HG03442 (cell line): ENCODE results near the gene CAB39L.
"Not testable (repeated sequence)": the region's sequence is repeated elsewhere in the genome, so short reads cannot be mapped to it uniquely, and the experiment has no call there.

Source experiments
- ATAC-seq: cut with Tn5 transposase; IDR thresholded peaks from one replicate; pipeline ENCODE4 v1.9.1; 2021; ENCODE audit warnings: mild to moderate bottlenecking, moderate library complexity; ENCODE audit not compliant: unreplicated experiment

CAB39L gene

DNA sequence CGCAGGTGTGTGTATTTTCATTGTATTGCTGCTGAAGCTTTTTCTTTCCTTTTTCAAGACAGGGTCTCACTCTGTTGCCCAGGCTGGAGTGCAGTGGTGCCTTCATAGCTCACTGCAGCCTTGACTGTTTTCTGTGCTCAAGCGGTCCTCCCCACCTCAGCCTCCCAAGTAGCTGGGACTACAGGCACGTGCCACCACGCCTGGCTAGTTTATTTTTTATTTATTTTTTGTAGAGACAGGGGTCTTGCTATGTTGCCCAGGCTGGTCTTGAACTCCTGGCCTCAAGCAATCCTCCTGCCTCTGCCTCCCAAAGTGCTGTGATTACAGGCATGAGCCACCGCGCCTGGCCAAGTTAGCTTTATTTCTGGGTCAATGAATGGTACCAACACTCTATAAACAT lies 149.1 kb downstream of the CAB39L start:
- ATAC-seq, result not testable (repeated sequence)

DNA sequence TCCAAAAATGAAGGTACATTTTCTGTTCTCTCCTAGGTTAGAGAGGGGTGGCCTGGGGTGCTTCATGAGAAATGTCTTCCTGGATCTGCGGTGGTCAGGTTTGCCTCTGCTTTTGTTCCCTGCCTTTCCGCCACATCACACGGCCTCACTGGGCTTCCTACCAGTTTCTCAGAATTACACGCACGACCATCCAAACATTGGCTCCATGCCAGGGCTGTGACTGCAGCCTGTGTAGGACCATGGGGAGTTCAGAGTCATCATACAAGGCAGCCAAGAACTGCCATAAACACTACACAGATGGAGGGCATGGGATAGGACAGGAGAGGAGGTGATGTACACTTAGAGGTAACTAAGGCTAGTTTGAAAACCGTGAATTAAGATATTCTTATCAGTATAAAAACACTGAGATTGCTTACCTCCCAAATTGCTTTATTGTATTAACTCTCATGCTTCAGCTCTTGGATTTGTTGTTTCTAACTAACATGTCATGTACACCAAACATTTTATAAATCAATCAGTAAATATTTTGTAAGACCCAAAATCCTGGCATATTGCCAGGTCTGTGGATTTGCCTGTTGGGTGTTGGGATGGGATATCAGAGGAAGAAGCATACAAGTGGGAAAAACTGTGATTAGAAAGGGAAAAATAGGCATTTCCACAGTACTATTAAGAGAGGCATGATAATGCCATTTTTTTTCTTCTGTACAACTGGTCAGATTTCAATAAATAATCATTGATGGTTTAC lies 150.9 kb downstream of the CAB39L start:
- no peak for ATAC-seq

DNA sequence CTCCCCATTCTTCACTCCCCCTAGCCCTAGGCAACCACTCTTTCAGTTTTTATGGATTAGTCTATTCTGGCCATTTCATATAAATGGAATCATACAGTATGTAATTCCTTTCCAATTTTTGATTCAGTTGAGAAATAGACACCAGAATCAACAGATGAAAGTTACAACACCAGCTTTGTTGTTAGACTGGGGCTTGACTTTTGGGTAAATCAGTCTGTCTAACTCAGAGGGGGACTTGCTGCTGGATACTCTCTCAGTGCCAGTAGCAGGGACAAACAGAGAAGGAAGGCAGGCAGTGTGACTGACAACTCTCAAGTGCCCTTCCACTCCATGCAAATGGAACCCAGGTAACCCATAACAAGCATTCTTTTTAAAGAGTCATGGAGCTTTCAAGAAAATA lies 155.4 kb downstream of the CAB39L start:
- ATAC-seq, result no peak

DNA sequence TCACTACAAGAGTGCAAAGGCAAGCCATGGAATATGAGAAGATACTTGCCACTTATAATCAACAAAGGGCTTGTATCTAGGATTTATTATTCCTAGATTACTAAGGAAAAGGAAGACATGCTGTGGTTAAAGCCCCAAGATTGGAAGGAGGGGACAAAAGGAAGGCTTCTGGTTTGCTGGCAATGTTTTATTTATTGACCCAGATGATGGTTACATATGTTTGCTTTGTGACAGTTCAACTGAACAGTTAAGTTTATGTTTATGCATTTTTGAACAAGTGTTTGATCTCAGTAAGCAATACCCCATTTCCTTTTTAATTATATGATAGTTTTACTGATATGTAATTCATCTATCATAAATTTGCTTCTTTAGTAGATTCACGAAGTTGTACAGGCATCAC lies 155.9 kb downstream of the CAB39L start:
- no peak for ATAC-seq

DNA sequence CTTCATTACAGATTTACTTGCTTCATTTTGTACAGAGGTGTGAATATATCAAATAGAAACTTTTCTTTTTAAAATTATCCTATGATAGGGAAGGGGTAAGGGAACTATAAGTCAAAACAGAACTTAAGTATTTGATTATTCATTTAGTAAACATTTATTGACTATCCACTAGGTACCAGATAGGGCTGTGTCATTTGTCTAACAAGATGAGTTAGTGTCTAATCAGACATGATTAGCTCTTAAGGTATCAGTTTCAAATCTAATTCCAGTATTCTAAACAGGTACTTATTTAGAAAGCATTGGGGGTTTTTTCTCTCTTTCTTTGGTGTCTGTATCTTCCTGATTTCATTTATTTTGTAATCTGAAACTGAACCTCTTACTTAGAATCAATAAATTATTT lies 164.0 kb downstream of the CAB39L start:
- no peak for ATAC-seq

DNA sequence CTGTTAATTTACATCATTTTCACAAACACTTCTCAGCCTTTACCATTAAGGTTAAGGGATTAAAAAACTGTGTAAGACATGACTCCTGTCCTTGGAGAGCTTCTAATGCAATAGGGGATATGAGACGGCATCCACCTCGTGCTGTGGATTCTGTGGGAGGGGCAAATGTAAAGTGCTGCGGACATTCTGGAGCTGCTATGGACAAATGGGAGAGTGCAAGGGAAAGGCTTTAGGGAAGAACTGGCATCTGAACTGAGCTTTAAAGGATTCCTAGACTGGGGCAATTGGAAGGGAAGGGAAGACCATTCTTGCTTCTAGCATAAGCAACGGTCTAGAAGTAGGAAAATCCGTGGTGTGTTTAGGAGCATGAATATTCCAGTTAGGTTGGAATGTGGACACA lies 164.8 kb downstream of the CAB39L start:
- ATAC-seq, result no peak

DNA sequence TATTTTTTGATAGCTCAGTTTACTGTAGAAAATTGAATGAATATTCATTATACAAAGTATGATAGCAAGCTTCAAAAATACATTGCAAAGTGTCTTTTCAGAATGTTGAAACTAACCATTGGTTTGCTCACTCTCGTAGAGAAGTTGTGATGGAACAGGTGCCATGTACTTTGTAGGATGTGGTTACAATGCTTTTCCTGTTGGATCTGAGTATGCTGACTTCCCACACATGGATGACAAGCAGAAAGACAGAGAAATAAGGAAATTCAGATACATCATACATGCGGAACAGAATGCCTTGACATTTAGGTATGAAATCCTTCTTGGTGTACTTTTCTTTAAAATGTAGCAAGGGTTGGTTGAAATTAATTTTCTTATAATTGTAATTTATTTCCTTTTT lies 165.7 kb downstream of the CAB39L start:
- no peak for ATAC-seq

DNA sequence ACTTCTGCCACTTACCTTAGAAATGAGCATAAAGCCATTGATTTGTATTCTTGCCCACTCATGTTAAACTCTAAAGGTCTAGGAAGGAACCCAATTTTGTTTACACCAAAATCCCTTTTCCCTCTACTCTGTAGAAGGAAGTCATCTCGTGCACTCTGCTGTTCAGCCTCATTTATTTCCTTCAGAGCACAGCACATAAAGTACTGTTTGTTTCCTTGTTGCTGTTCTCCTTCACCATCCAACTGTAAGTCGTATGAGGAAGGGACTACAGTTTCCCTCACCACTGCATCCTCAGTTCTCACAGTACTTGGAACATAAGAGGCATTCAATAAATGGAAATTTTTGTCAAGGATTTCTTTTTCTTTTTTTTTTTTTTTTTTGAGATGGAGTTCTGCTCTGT lies 171.6 kb downstream of the CAB39L start:
- no peak for ATAC-seq

DNA sequence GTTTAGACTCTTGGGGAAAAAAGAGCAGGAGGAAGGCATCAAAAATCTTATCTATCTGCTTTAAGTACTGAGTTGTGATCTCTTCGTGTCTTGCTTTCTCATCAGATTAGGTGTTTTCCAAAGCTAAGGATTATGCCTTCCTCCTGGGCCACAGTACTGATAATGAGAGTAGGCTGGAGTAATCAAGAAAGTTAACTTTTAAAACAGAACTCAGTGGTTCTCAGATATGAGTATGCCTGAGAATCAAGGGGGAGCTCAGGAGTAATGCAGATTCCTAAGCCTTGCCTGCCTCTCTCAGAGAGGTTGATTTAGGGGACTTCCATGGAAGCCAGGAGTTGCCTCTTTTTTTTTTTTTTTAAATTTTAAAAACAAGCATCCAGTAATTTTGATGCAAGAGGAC lies 172.6 kb downstream of the CAB39L start:
- ATAC-seq, result no peak

DNA sequence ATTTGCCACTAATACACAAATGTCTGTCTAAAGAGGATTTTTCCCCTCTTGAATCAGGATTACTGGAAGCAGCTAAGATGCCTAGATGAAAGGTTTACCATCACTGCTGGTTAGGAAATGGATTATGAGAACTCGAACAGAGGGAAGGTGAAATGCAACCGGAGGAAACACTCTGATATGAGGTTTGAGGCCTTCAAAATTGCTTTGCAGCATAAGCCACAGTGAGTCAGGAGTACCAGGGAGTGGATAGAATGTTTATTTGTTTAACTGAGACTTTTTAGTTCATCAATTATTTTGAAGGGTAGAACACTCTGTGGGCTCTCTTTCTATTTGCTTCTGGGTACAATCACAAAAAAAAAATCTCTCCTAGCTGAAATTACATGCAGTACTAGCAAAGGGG lies 178.0 kb downstream of the CAB39L start:
- no peak for ATAC-seq

DNA sequence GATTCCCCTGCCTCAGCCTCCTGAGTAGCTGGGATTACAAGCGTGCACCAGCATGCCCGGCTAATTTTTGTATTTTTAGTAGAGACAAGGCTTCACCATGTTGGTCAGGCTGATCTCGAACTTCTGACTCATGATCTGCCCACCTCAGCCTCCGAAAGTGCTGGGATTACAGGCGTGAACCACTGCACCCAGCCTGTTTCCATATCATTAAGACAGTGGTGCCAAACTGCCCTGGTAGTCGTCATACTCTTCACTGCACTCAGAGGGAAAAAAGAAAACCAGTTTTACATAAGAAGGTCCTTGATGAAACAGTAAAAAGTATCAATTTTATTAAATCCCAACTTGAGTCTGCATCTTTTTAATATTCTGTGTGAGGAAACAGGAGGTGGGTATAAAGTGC lies 181.2 kb downstream of the CAB39L start:
- ATAC-seq, result no peak

DNA sequence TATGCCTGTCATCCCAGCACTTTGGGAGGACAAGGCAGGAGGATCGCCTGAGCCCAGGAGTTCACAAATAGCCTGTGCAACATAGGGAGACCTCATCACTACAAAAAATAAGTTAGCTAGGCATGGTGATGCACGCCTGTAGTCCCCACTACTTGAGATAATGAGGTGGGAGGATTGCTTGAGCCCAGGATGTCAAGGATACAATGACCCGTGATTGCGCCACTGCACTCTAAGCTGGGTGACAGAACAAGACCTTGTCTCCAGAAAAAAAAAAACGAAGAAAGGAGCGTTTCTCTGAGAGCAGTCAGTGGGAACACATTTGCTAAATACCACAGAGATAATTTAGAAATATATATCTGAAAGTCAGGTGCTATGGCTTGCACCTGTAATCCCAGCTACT lies 184.3 kb downstream of the CAB39L start:
- ATAC-seq, result no peak
